ENCODE data around the gene HIVEP3.

DNA sequence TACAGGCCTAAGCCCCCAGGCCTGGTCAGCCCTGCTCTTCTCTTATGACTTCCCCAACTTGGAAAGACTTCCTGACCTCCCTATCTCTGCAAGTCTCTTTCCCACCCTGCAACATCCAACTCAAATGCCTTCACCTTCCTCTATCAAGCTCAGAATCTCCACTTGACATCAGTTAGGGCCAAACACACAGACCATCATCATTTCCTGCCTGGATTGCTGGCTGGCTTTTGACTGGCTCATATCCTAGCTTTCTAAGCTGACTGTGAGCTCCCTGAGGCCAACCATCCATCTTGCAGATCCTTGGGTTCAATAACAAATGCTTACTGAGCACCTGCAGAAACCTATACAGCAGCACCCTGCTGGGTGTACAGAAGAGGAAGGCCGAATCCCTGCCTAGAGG, 296.9 kb downstream of the HIVEP3 start:
- TF ChIP-seq POLR2A (IDR thresholded peaks at IDR 0.05; ENCODE audit: low read length): no peak
- no peak for TF ChIP-seq GATA1 (IDR thresholded peaks at IDR 0.05; ENCODE audit: low read depth, low read length)

Data from erythroblast (primary cell).